A549 treated with AZD9567 at 1 μM for 4 hours (cell line): ENCODE measurements around the gene FKBP1A. TPM values are rescaled to one million over a fixed set of nuclear protein-coding genes. Genes with fewer than 3 reads are reported as not detected.

Experiments
- total RNA-seq: library from RNA; stranded (reverse); fragments of 200-300 nt; extraction: Qiagen RNA extraction; gene quantifications from 5 replicates; pipeline ENCODE4 v1.2.3, GENCODE V29; 2022; ENCODE audit not compliant: insufficient read depth

The FKBP1A gene
- total RNA-seq, result 505 to 618 TPM (median 515 TPM) in 5 replicates

GRCh38 chr20:1392693-1393506 lies at the start of gene FKBP1A:
Gene FKBP1A, minus strand, starts transcription at chr20:1393054. Its CDS starts 56 bp downstream, at chr20:1392998.

GRCh38 chr20:1328680-1329330 lies 64.0 kb downstream of the FKBP1A start, which contains the start of gene SDCBP2:
Gene SDCBP2, minus strand, starts transcription at chr20:1329139. Its CDS starts 8,723 bp downstream, at chr20:1320416.

Other genes with a start within 250 kb of the FKBP1A start
- gene TMEM74B, start 208.1 kb downstream of the FKBP1A start, total RNA-seq, result 1.2 to 4.5 TPM (median 3.7 TPM) in 5 replicates
- 0.06 TPM in 2 of 5 replicates, not detected in the others for gene C20orf202, start 189.6 kb downstream of the FKBP1A start, total RNA-seq
- gene RAD21L1, start 167.0 kb downstream of the FKBP1A start, total RNA-seq, result not detected in 5 replicates
- 3.9 to 5.3 TPM (median 4.3 TPM) in 5 replicates for gene SNPH, start 126.8 kb downstream of the FKBP1A start, total RNA-seq
- gene SDCBP2, start 63.9 kb downstream of the FKBP1A start, total RNA-seq, result 1.5 to 2.1 TPM (median 1.7 TPM) in 5 replicates
- gene NSFL1C, start 73.8 kb upstream of the FKBP1A start, total RNA-seq, result 114 to 129 TPM (median 116 TPM) in 5 replicates
- gene SIRPB2, start 98.4 kb upstream of the FKBP1A start, total RNA-seq, result not detected in 5 replicates
- gene SIRPD, start 164.7 kb upstream of the FKBP1A start, total RNA-seq, result not detected in 5 replicates
- gene SIRPB1, start 227.0 kb upstream of the FKBP1A start, total RNA-seq, result 0.29 to 0.49 TPM (median 0.43 TPM) in 4 of 5 replicates, not detected in the other